GM21576 (cell line): Measurements from ENCODE around the gene ARHGAP12.
"Not testable (repeated sequence)": the region's sequence is repeated elsewhere in the genome, so short reads cannot be mapped to it uniquely, and the experiment has no call there.

ENCODE experiments used
- ATAC-seq: cut with Tn5 transposase; IDR thresholded peaks from one replicate; pipeline ENCODE4 v1.9.1; 2021; ENCODE audit warnings: mild to moderate bottlenecking, moderate library complexity; ENCODE audit not compliant: unreplicated experiment

ARHGAP12 gene

GRCh38 chr10:31773749-31774298 lies 154.8 kb downstream of the ARHGAP12 start:
- ATAC-seq: no peak

GRCh38 chr10:31771331-31771831 lies 157.2 kb downstream of the ARHGAP12 start:
- ATAC-seq: no peak

GRCh38 chr10:31770307-31770902 lies 158.2 kb downstream of the ARHGAP12 start:
- ATAC-seq: peak; percentile 64

GRCh38 chr10:31769564-31769963 lies 159.1 kb downstream of the ARHGAP12 start:
- no peak for ATAC-seq

- ATAC-seq: not testable (repeated sequence)
These were observed 159.7 kb downstream of the ARHGAP12 start for GRCh38 chr10:31768935-31769334.

GRCh38 chr10:31768467-31768866 lies 160.2 kb downstream of the ARHGAP12 start:
- no peak for ATAC-seq

- ATAC-seq: no peak
These were observed 163.1 kb downstream of the ARHGAP12 start for GRCh38 chr10:31765541-31765940.

- no peak for ATAC-seq
These were observed 166.3 kb downstream of the ARHGAP12 start for GRCh38 chr10:31762316-31762715.

GRCh38 chr10:31761156-31761555 lies 167.5 kb downstream of the ARHGAP12 start:
- no peak for ATAC-seq

- no peak for ATAC-seq
These were observed 168.0 kb downstream of the ARHGAP12 start for GRCh38 chr10:31760674-31761081.

- ATAC-seq: peak; percentile 93
These were observed 168.6 kb downstream of the ARHGAP12 start for GRCh38 chr10:31759799-31760626.

- no peak for ATAC-seq
These were observed 169.4 kb downstream of the ARHGAP12 start for GRCh38 chr10:31759124-31759798.

GRCh38 chr10:31758495-31758894 lies 170.1 kb downstream of the ARHGAP12 start:
- no peak for ATAC-seq

- no peak for ATAC-seq
These were observed 170.8 kb downstream of the ARHGAP12 start for GRCh38 chr10:31757831-31758230.

- no peak for ATAC-seq
These were observed 171.2 kb downstream of the ARHGAP12 start for GRCh38 chr10:31757386-31757791.

GRCh38 chr10:31756729-31757110 lies 171.9 kb downstream of the ARHGAP12 start:
- no peak for ATAC-seq

- no peak for ATAC-seq
These were observed 172.4 kb downstream of the ARHGAP12 start for GRCh38 chr10:31756101-31756728.
